Stimulated activated CD4-positive, alpha-beta T cell treated with anti-CD3 and anti-CD28 coated beads, Interleukin-12 subunit alpha, Interleukin-12 subunit beta, amount 100 ng/mL, for 48 hours (primary cell): ENCODE data around the gene MCRIP2.
"Not testable (repeated sequence)": the region's sequence is repeated elsewhere in the genome, so short reads cannot be mapped to it uniquely, and the experiment has no call there.

ENCODE experiments used
- DNase-seq, 3 donors: peaks; one replicate each; pipeline ENCODE4 v3.0.0-alpha.2; 2020; ENCODE audit warnings: low read depth in 2 of 3, low spot score in 1 of 3

MCRIP2 gene, protein sequence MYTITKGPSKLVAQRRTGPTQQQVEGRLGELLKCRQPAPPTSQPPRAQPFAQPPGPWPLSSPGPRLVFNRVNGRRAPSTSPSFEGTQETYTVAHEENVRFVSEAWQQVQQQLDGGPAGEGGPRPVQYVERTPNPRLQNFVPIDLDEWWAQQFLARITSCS

DNA sequence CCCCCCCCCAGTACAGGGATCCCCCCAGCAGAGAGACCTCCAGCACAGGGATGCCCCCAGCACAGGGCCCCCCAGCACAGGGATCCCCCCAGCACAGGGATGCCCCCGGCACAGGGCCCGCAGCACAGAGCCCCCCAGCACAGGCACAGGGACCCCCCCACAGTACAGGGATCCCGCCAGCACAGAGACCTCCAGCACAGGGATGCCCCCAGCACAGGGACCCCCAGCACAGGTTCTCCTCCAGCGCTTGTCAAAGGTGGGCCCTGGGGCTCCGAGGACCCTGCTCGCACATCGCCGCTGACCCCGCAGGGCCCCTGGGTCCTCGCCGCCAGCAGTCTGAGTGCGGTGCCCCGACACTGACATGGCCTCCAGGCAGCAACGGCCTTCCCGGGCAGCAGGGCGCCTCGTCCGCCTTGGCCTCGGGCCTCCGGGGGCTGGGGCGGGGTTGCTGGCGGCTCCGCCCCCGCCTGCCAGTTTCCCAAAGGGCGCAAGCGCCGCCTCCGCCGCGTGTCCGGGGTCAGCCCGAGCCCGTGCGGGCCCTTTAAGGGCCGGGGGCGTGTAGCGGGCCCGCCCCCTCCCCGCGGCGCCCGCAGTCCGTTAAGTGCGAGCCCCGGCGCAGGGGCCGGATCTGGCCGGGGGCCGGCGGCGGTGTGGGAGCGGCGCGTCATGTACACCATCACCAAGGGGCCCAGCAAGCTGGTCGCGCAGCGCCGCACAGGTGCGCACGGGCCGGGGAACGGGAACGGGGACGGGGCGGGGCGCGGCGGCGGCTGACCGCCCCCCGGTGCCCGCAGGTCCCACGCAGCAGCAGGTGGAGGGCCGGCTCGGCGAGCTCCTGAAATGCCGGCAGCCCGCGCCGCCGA lies at the start of gene MCRIP2:
Gene MCRIP2 (plus strand): TSS at position 503 of the 863 bp plus-strand sequence. CDS start 164 bp downstream, at position 667.
- peak; percentile 50 to 77 (median 54) for DNase-seq

DNA sequence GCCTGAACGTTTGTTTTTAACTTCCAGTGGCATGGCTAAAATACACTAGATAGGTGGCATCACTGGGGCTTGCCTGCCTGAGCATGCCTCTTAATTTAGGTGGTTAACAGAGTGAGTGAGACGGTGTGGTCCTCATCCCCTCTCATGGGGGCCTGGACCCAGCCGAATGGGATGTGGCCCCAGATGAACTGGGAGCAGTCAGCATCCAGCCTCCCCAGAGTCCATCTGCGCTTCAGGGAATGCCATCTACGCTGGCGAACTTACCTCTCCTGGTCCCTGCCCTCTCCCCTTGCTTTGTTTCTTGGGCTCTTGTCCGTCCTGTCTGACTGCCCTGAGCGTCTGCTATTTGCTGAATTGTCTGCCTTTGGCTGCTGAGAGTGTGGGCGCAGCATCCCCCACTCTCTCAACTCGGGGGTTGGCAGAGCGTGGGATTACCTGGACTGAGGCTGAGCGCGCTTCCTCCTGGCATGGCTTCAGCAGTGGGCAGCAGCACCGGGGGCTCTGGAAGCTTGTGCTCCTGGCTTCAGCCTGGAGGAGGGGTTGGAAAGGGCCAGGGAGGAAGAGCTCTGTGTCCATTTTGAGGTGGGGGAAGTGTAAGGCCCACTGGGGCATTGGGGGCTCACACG lies 49.6 kb upstream of the MCRIP2 start:
- DNase-seq, result no peak

DNA sequence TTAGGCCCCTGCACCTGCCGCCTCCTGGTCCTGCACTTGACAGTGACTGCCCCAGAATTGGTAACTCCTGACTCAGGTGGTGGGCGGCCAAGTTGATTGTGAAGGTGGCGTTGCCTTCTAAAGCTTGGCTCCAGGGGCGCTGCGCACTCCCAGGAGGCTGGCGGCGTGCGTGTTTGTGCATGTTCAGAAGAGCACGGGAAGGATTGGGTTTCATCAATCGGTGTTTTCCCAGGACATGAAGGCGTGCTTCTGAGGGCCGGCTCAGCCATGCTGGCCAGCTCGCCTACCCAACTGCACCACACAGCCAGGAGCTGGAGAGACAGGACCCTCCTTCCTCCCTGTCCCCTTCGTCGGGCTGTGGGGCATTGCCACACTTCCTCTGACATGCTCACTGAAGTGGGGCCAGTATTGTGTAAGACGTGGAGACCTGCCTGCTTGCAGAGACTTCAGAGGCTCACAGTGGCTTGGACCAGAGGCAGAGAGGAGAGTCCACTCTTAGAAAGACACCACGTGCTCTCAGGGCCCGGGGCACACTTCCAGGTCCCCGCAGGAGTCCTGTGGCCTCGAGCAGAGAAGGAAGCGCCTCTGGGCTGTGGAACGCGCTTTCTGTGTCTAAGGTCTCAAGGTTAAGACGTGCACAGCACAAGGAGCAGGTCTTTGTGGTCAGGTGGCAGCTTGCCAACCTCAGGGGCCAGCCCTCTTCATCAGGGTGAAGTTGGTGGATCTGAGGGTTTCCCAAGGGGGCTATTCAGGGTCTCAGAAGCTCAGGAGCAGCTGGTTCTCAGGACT lies 48.9 kb upstream of the MCRIP2 start:
- DNase-seq, result no peak

- no peak for DNase-seq
These were observed 48.2 kb upstream of the MCRIP2 start for GRCh38 chr16:593406-593805.

- no peak for DNase-seq
These were observed 47.8 kb upstream of the MCRIP2 start for GRCh38 chr16:593807-594206.

- DNase-seq, result no peak
These were observed 46.5 kb upstream of the MCRIP2 start for GRCh38 chr16:595094-595528.

DNA sequence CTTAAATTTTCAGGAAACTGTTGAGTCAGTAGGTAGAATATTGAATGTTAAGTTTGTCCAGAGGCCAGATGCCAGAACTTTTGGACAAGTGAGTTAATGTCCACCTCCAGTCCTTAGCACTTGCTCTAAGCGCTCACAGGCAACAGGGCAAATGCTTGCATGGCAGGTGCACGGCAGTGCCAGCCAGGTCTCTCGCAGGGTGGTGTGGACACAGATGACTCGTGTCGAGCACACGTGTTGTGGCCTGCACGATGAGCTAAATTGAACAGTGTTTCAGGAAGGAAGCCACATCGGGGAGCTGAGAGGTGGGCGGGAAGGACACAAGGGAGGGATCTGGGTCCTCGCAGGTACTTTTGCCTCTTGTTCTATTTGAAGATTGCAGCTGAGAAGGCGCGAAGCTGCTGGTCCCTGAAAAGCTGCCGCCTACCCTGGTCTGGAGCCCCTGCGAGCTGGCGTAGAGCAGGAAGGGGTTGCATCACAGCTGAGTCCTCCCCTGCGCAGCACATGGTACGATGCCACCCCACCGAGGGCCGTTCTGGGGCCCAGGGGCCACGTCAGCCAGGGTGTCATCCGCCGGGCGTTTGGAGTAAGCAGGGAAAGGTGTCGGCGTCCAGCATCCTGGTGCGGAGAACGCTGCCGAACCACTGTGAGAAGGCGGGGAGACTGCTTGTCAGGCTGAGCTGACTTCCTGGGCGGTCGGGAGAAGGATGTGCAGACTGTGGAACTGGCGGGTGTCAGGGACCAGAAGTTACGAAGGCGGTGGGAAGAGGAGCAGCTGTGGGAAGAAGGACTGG lies 45.5 kb upstream of the MCRIP2 start:
- DNase-seq, result no peak

DNA sequence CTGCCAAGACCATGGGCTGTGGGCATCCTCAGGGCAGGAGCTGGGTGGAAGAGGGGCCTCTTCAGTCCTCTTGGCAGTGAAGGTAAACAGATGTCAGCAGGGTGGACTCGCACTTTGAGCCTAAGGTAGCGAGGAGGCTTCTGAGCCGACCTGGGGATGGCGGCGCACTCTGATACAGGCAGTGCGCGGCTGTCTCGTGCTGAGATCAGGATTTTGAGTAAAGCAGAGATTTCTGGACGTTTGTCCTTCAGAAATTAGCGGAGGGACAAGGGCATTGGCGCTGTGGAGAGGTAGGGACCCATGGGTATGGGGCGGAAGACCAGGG lies 44.9 kb upstream of the MCRIP2 start:
- no peak for DNase-seq

- DNase-seq, result not testable (repeated sequence)
These were observed 44.0 kb upstream of the MCRIP2 start for GRCh38 chr16:597655-598054.

DNA sequence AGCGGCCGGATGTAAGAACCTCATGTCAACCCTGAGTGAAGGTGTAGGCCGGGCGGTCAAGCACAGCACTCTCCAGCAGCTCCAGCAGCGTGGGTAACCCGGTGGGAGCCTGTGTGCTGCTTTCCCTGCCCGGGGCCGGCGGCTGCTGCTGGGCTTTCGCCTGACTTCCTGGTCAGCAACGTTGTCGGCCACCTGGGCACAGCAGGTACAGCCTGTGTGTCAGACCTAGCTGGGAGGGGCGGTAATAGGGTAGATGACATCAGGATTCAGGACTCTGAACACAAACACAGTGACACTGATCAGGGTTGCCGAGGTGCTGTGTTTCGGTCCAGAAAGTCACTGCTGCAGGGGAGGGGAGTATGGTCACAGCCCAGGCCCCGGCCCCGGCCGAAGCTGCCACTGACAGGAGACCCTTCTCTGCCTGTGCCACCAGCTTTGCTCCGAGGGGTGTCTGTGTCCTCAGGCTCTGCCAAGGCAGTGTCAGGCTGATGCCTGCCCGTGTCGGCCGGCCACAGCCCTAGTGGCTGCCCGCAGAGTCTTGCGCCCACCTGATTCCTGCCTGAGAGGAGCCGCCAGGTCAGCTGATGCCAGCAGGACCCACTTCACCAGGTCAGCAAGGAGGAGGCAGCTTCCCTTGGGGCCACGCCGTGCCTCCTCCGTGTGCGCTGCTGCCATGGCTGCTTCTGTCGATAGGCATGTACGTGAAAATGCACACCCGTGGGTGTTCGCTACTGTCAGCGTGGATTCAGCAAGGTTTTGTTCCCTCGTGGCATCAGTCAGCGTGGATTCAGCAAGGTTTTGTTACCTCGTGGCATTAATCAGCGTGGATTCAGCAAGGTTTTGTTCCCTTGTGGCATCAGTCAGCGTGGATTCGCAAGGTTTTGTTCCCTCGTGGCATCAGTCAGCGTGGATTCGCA lies 42.5 kb upstream of the MCRIP2 start:
- DNase-seq, result no peak

DNA sequence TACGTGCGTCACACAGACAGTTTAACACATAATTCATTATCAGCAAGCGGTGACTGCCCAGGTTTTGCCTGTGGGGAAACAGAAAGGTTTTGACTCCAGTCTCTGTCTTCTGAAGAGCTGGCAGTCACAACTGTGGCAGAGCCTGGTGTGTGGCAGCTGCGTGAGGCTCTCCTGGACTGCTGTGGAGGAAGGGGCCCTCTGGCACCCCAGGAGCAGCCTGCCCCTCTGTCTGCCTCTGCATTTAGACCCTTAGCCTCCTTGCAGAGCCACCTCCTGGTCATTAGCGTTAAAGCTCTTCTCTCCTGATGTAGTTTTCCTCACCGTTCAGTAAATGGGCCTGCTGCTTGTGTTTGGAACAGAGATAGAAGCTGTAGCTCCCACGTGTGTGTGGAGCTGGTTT lies 40.8 kb upstream of the MCRIP2 start:
- DNase-seq, result no peak

GRCh38 chr16:603933-604332 lies 37.7 kb upstream of the MCRIP2 start:
- DNase-seq, result no peak

GRCh38 chr16:606656-607307 lies 34.8 kb upstream of the MCRIP2 start:
- no peak for DNase-seq

- DNase-seq, result peak in 2 of 3 donors; percentile 36 to 57
These were observed 33.6 kb upstream of the MCRIP2 start for GRCh38 chr16:608019-608418.

- no peak for DNase-seq
These were observed 32.3 kb upstream of the MCRIP2 start for GRCh38 chr16:609316-609715.

DNA sequence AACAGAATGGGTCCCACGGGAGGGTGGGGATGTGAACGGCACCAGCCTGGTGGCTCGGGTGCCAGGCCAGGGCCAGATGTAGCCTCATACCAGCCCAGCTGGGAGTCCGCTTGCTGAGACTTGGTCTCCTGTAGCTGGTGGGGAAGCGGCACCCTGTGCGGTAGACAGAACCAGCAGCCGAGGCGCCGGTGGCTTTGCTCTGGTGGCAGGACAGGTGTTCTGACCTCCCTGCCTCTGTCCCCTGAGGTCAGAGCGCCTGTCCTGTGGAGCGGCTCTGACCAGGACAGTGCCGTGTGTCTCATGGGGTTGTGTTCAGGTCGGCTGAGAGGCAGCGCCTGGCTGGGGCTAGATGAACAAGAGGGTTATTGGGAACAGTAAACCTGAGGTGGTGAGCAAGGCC lies 31.6 kb upstream of the MCRIP2 start:
- DNase-seq, result no peak

- peak; percentile 36 to 58 (median 56) for DNase-seq
These were observed 30.9 kb upstream of the MCRIP2 start for GRCh38 chr16:610513-611381.

- DNase-seq, result no peak
These were observed 26.5 kb upstream of the MCRIP2 start for GRCh38 chr16:615122-615521.
